ENCODE results near the gene TACC2.

The TACC2 gene

GRCh38 chr10:122291739-122292138, 302.8 kb downstream of the TACC2 start:
- DNase-seq (ENCODE audit: low read depth in 2 of 2, low spot score in 1 of 2), result no peak

DNA sequence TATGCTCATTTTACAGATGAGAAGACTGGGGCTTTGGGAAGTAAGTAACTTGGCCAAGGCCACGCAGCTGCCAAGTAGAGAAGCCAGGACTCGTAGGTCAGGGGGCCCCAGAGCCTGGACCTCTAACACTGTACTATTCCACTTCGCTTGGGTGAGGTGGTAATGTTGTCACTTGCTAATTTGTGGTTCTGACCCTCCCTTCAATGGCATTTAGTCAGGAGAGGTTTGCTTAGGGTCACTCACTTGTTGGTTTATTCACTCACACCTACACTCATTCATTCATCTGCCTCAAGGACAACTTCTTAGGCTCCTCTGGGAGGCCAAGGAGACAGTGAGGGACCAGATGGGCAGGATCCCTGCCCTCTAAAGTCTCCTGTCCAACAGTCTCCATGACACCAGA, 303.4 kb downstream of the TACC2 start:
- no peak for DNase-seq (ENCODE audit: low read depth in 2 of 2, low spot score in 1 of 2)

GRCh38 chr10:122293156-122293960, 304.4 kb downstream of the TACC2 start:
- no peak for DNase-seq (ENCODE audit: low read depth in 2 of 2, low spot score in 1 of 2)

DNA sequence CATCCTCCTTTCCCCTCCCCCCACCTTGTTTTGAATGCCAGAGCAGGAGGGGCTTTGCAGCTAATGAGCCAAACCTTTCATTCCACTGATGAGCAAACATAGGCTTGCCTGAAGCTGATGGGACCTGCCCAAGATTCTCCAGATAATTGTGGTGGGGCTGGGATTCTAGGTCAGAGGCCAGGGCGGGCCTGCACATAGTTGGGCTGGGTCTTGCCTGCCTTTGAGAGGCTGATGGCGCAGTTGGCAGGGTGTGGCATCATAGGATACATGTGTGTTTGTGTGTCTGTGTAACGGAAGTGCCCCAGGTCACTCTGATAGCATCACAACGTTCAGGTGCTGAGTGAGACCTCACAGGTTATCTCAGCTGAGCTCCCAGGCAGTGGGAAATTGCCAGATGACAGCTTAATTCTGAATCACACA, 305.0 kb downstream of the TACC2 start:
- no peak for DNase-seq (ENCODE audit: low read depth in 2 of 2, low spot score in 1 of 2)

DNA sequence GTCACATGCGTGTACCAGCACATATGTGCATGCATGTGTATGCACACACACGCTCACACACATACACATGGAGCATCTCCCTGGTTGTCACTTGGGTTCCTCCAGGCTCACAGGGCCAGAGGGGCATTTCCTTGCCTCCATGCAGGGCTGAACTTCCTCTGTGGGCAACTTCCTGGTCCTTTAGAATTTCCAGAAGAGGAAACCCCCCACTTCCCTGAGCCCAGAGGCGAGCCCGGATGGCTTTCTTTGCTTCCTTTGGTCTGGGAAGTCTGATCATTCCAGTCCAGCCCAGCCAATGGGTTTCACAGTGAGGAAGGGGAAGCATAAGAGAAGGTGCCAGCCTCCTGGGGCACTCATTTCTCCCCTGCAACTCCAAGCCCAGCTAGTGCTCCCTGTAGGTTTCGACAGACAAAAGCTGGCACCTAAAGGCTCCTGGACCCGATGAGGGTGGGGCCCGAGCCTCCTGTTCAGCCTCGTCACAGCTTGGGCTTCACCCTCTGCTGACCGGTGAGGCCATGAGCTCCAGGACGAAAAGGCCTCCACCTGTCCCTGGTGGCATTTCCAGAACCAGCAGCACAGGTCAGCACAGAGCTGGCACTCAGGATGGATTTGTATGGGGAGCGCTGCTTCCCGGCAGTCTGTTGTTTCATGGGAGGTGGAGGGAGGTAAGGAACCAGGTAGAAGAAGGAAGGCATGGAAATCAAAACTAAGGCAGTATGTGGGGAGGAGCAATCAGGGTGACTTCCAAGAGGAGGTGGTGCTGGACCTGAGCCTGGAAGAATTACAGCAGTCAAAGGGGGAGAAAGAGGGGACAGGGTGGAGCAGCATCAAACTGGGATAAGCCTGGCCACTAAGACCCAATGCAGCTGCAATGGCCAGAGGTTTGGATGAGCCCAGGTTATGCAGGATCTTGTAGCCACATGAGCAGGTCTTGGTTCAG, 305.8 kb downstream of the TACC2 start:
- DNase-seq (ENCODE audit: low read depth in 2 of 2, low spot score in 1 of 2), result no peak

DNA sequence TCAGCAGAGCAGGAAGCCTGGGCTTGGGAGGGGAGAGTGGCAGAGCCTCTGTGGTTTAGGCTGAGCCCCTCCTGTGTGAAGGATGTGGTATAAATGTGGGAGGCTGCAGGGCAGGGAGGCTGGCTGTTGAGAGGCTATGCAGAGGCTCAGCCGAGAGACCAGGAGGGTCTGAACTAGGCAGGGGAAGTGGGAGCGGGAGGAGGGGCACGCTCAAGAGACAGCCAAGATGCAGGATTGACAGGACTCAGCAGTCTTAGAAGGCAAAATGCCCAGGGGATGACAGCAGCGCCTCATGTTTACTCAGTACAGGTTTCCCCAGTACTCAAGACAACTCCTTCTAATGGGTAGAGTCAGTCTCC, 306.5 kb downstream of the TACC2 start:
- DNase-seq (ENCODE audit: low read depth in 2 of 2, low spot score in 1 of 2), result no peak

GRCh38 chr10:122296363-122297120, 307.6 kb downstream of the TACC2 start:
- no peak for DNase-seq (ENCODE audit: low read depth in 2 of 2, low spot score in 1 of 2)

GRCh38 chr10:122297583-122297982, 308.6 kb downstream of the TACC2 start:
- no peak for DNase-seq (ENCODE audit: low read depth in 2 of 2, low spot score in 1 of 2)

DNA sequence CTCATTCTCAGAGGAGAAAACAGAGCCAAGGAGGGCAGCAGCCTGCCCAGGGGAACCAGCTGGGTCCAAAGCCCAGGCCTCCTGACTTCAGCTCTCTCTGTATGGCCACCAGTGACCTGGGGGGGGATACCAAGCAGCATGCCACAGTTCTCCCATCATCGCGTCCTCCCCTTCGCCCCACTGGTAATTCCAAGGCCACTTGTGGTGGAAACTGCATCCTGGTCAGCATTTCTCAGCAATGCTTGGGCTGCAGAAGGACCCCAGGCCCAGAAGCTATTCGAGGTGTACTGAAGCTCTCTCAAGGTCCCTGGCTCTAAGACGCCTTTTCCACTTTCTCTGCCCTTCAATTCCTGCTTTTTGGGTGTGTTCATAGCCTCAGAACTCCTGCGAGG, 309.2 kb downstream of the TACC2 start:
- DNase-seq (ENCODE audit: low read depth in 2 of 2, low spot score in 1 of 2), result no peak

GRCh38 chr10:122298598-122299301, 309.8 kb downstream of the TACC2 start:
- peak; percentile 15 to 32 for DNase-seq (ENCODE audit: low read depth in 2 of 2, low spot score in 1 of 2)

DNA sequence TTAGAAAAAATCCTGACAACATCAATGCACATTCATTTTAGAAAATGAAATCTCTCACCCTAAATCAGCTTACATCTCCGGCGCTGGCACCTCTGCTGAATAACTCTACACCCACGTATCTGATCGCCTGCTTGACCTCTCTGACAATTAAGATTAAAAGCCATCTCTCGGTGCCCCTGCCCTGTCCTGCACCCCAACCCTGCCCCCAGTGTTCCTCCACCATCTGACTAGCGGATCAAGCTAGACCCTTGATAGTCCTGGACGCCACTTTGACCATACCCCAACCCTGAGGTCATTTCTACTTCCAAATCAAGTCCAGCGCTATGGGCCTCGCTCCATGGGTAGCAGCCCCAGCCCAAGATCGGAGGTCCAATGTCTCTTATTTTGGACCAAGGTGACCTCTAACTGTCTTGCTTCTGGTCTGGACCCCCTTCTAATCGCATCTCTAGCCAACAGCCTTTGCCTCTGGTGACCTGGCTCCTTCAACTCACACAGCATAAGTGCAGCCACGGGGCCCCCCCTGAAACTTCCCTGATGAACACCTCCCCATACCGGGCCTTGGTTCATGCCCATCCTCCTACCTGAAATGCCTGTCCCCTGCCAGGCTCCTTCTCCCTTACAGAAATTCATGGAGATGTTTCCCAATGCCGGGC, 310.6 kb downstream of the TACC2 start:
- no peak for DNase-seq (ENCODE audit: low read depth in 2 of 2, low spot score in 1 of 2)

DNA sequence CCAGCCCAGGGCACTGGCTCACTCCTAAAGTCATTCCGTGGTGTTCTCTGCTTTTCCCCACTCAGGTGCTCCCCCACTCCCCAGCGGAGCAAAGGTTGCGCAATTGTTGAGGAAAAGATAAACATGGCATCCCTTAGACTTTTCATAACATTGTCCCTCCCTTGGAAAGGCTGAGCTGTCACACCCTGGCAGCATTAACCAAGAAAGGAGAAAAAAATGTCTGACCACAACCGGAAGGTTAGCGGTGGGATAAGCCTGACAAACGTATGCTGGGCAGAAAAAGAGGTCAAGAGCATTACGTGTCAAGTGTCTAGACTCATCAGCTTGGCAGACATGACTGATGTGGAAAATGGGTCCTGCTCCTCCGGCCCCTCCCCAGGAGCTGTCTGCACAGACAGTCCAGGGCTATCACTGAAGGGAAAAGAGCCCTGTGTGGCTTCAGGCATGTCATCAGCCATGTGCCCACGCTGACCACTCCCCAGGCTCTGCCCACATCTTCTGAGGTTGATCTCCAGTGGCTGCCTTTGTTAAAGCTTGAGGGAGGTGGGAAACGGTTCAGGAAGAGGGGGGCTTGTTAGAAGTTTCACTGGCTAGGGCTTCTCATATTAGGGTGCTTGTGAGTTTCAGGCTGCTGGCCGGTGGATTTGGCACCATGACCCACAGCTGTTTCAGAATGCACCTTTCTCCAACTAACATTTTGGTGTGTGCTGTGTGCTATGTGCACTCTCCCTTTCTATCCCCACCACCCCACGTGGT, 312.3 kb downstream of the TACC2 start:
- DNase-seq (ENCODE audit: low read depth in 2 of 2, low spot score in 1 of 2), result no peak

GRCh38 chr10:122301811-122302115, 312.8 kb downstream of the TACC2 start:
- DNase-seq (ENCODE audit: low read depth in 2 of 2, low spot score in 1 of 2), result no peak

DNA sequence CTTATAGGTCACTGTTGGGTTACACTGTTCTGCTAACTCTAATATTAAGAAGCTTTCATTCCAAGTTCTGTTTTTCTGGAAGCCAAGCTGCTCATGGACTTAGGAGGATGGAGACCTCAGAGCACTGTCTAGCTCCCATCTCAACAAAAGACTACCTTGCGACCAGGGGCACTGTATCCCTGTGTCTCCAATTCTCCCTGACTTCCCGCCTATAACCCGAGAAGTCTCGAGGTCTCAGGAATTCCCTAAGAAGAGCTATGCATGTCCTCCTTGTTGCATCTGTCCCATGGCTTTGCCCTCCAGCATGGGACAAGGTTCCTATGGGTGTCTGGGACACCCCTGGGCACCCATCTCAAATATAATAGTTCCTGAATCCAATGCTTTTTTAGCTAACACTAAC, 313.4 kb downstream of the TACC2 start:
- no peak for DNase-seq (ENCODE audit: low read depth in 2 of 2, low spot score in 1 of 2)

GRCh38 chr10:122303271-122304053, 314.5 kb downstream of the TACC2 start:
- no peak for DNase-seq (ENCODE audit: low read depth in 2 of 2, low spot score in 1 of 2)

Data from stimulated activated CD8-positive, alpha-beta memory T cell treated with anti-CD3 and anti-CD28 coated beads, Interleukin-4, amount 100 ng/mL, for 4 hours (primary cell).